HEK293 (cell line): ENCODE results near the gene CSNK1A1.

Source experiments
- CTCF ChIP-seq: fragments of 450-650 bp; formaldehyde crosslinking; IDR thresholded peaks from 2 replicates; pipeline ENCODE4 v1.5.1; 2016; ENCODE audit warnings: missing biosample characterization, missing genetic modification characterization
- PRDM4 ChIP-seq: fragments of 450-650 bp; formaldehyde crosslinking; IDR thresholded peaks from 2 replicates; pipeline ENCODE4 v1.5.1; 2017; ENCODE audit warnings: missing biosample characterization, missing genetic modification characterization
- ZBTB8A ChIP-seq: fragments of 450-650 bp; formaldehyde crosslinking; IDR thresholded peaks from 2 replicates; pipeline ENCODE4 v1.5.1; 2016; ENCODE audit warnings: missing biosample characterization, missing genetic modification characterization
- ZNF140 ChIP-seq: fragments of 450-650 bp; formaldehyde crosslinking; IDR thresholded peaks from 2 replicates; pipeline ENCODE4 v1.5.1; 2016; ENCODE audit warnings: missing biosample characterization, missing genetic modification characterization

GRCh38 chr5:149492781-149493180 lies 58.5 kb downstream of the CSNK1A1 start:
- TF ChIP-seq CTCF (tag by site-specific recombination) (no peak), ZNF140 (tag by site-specific recombination) (no peak), ZBTB8A (no peak), PRDM4 (tag by site-specific recombination) (no peak)
